Panc1 (cell line): ENCODE measurements around the gene SLC39A2. TPM values are rescaled to one million over a fixed set of nuclear protein-coding genes. Genes with fewer than 3 reads are reported as not detected.

Experiments
- ATAC-seq: fragments of 200-7000 bp; cut with Tn5 transposase; 2 replicates; pipeline ENCODE4 v1.9.1; 2020; ENCODE audit warnings: mild to moderate bottlenecking, moderate library complexity
- BruUV-seq: library from RNA; stranded (reverse); fragments of 400-500 nt; replicated peaks from 2 replicates; lab custom pipeline; 2021; lab: Mats Ljungman, UMichigan
- CTCF ChIA-PET: fragments of 300-600 bp; sonication (Branson Sonifier 250); formaldehyde crosslinking; loops from one replicate; lab custom pipeline; 2022; ENCODE audit warnings: antibody characterized with exemption; lab: Charles Lee
- POLR2A ChIA-PET: fragments of 300-600 bp; sonication (Branson Sonifier 250); formaldehyde crosslinking; loops from one replicate; lab custom pipeline; 2022; ENCODE audit warnings: antibody characterized with exemption; lab: Charles Lee
- DNase-seq: peaks from one replicate; pipeline ENCODE4 v3.0.0-alpha.2; 2010; ENCODE audit warnings: low read depth, low spot score
- H3K27ac ChIP-seq: 2 replicates; pipeline ENCODE4 v1.5.1; 2011; ENCODE audit warnings: mild to moderate bottlenecking, low read length, inconsistent platforms
- H3K27me3 ChIP-seq: fragments of 200-500 bp; sonication (Bioruptor generic); 2 replicates; pipeline ENCODE4 v1.6.0; 2014; ENCODE audit warnings: low read length, inconsistent platforms; ENCODE audit not compliant: control insufficient read depth, insufficient read depth
- H3K36me3 ChIP-seq: fragments of 200-500 bp; sonication (Bioruptor generic); 2 replicates; pipeline ENCODE4 v1.5.1; 2014; ENCODE audit warnings: inconsistent platforms, mild to moderate bottlenecking, low read length, moderate library complexity; ENCODE audit not compliant: control insufficient read depth, insufficient read depth
- H3K4me1 ChIP-seq: 2 replicates; pipeline ENCODE4 v1.5.1; 2011; ENCODE audit warnings: inconsistent platforms, mild to moderate bottlenecking, low read length, moderate library complexity; ENCODE audit not compliant: control insufficient read depth, insufficient read depth
- H3K4me3 ChIP-seq, 2 experiments: 2 replicates each; pipeline ENCODE4 v1.5.1; 2011 to 2012; ENCODE audit warnings: low read depth in 2 of 2, low read length in 2 of 2, mild to moderate bottlenecking in 2 of 2, inconsistent platforms in 1 of 2, moderate library complexity in 1 of 2
- H3K9me3 ChIP-seq: fragments of 200-500 bp; sonication (Bioruptor generic); 2 replicates; pipeline ENCODE4 v1.5.1; 2014; ENCODE audit warnings: low read depth, mild to moderate bottlenecking, inconsistent platforms, low read length, moderate library complexity; ENCODE audit not compliant: control insufficient read depth, insufficient read depth
- CTCF ChIP-seq: fragments of 450-650 bp; IDR thresholded peaks from 2 replicates; pipeline ENCODE4 v1.5.1; 2017; ENCODE audit warnings: mild to moderate bottlenecking
- POLR2AphosphoS5 ChIP-seq: IDR thresholded peaks from 2 replicates; pipeline ENCODE4 v1.6.1; 2012; ENCODE audit warnings: mild to moderate bottlenecking, low read depth, low read length, moderate library complexity
- REST ChIP-seq, 2 experiments: IDR thresholded peaks; 2 replicates each; pipeline ENCODE4 v1.6.1; 2011 to 2012; ENCODE audit warnings: low read depth in 2 of 2, control low read depth in 1 of 2, low read length in 1 of 2, mild to moderate bottlenecking in 1 of 2, moderate library complexity in 1 of 2; ENCODE audit not compliant: insufficient read depth in 1 of 2
- SIN3A ChIP-seq: IDR thresholded peaks from 2 replicates; pipeline ENCODE4 v1.6.1; 2012; ENCODE audit warnings: low read depth, mild to moderate bottlenecking, low read length, moderate library complexity, borderline replicate concordance; ENCODE audit not compliant: insufficient read depth
- TCF7L2 ChIP-seq: IDR thresholded peaks from 2 replicates; pipeline ENCODE4 v1.6.1; 2011; ENCODE audit warnings: mild to moderate bottlenecking, low read depth, low read length, inconsistent platforms
- in situ Hi-C: cut with HindIII; loops from 2 replicates; pipeline ENCODE4 v1.10.0; 2016; ENCODE audit warnings: low sequenced_read_pairs, low pct_unique_long_range_greater_than_20kb
- intact Hi-C: fragments of 100-400 bp; cut with micrococcal nuclease; formaldehyde crosslinking; loops from one replicate; pipeline ENCODE4 v1.10.0; 2022; ENCODE audit not compliant: unreplicated experiment
- total RNA-seq: library from RNA; stranded (reverse); gene quantifications from one replicate; pipeline ENCODE4 v1.2.1, GENCODE V29; 2021; ENCODE audit not compliant: unreplicated experiment

The SLC39A2 gene
- total RNA-seq, 1 experiment from 2014 or later, result not detected

GRCh38 chr14:21043974-21044618 is 45.0 kb downstream of the SLC39A2 start:
- no peaks in the 10 kb centered on the region for H3K4me1 ChIP-seq
- ChIA-PET CTCF (interaction anchor here (0.5 to 1.2 kb wide), 4 partner anchors 29 to 171 kb away, joined by 4 to 5 read pairs (median 5); no protein-coding TSS in a partner anchor), POLR2A (no interaction called here)
- no peak overlapping the region for H3K27ac ChIP-seq
- ATAC-seq (no peak), DNase-seq (no peak)
- no TSS peak for BruUV-seq
- no peaks in the 10 kb centered on the region for H3K36me3 ChIP-seq
- H3K9me3 ChIP-seq, result no peaks in the 10 kb centered on the region
- in situ Hi-C loops, result no loop called here
- H3K27me3 ChIP-seq, result peaks cover 2% of the 10 kb centered on the region; the same call in 1 of the 2 replicates
- TF ChIP-seq TCF7L2 (no peak), POLR2AphosphoS5 (no peak), SIN3A (no peak), REST (IDR thresholded peaks at IDR 0.05; ENCODE audit: insufficient read depth in 1 of 2, low read depth in 2 of 2, low read length in 1 of 2) (no peak), CTCF (no peak)
- H3K4me3 ChIP-seq, result no peak overlapping the region
- intact Hi-C loops, result no loop called here

DNA sequence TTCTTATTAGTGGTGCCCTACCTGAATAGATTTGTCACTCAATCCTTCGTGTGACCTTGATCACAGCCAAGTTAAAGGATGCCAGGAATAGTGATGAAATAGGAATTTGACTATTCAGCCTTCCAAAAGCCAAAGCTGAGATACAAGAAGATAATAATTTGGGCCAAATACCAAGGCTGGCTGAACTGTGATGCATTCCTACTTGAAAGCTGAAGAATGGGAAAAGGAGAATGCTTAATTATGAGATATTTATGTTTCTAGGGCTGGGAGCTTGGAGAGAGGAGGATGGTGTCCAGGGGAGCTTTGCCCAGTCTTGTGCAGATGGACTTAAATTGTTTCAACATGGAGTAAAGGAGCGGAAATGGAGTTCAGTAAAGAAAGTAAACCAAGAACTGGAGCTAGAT is 48.3 kb downstream of the SLC39A2 start:
- POLR2A ChIA-PET, result no interaction called here
- intact Hi-C loops, result no loop called here

More for the DNA sequence above, 48.3 kb downstream of the SLC39A2 start:
- no peaks in the 10 kb centered on the region for H3K36me3 ChIP-seq
- ATAC-seq (no peak), DNase-seq (no peak)
- H3K27ac ChIP-seq, result no peak overlapping the region
- in situ Hi-C loops, result no loop called here
- H3K27me3 ChIP-seq, result peaks cover 2% of the 10 kb centered on the region; the same call in 1 of the 2 replicates
- H3K9me3 ChIP-seq, result no peaks in the 10 kb centered on the region
- CTCF ChIA-PET, result interaction anchor here (1.1 kb wide), 1 partner anchor 32 kb away, joined by 4 read pairs; no protein-coding TSS in a partner anchor
- H3K4me3 ChIP-seq, result no peak overlapping the region
- no peaks in the 10 kb centered on the region for H3K4me1 ChIP-seq
- TF ChIP-seq POLR2AphosphoS5 (no peak), CTCF (no peak), SIN3A (no peak), REST (IDR thresholded peaks at IDR 0.05; ENCODE audit: insufficient read depth in 1 of 2, low read depth in 2 of 2, low read length in 1 of 2) (no peak), TCF7L2 (no peak)
- no TSS peak for BruUV-seq
